KMS-11 (cell line): ENCODE results near the gene INTS6.

Experiments used
- H2AFZ ChIP-seq: fragments of 200-600 bp; sonication (generic); 2 replicates; pipeline ENCODE4 v1.6.1; 2016; ENCODE audit warnings: antibody characterized with exemption, mixed run types, low read depth
- H3K27ac ChIP-seq: fragments of 200-600 bp; sonication (generic); 2 replicates; pipeline ENCODE4 v1.6.1; 2016; ENCODE audit warnings: mild to moderate bottlenecking, mixed run types
- H3K27me3 ChIP-seq: fragments of 200-600 bp; sonication (generic); 2 replicates; pipeline ENCODE4 v1.6.1; 2017; ENCODE audit warnings: mild to moderate bottlenecking, low read depth, mixed run types, moderate library complexity; ENCODE audit not compliant: insufficient read depth
- H3K36me3 ChIP-seq: fragments of 200-600 bp; sonication (generic); 2 replicates; pipeline ENCODE4 v1.6.1; 2017; ENCODE audit warnings: mild to moderate bottlenecking, mixed run types; ENCODE audit not compliant: insufficient read depth
- H3K4me1 ChIP-seq: fragments of 200-600 bp; sonication (generic); 2 replicates; pipeline ENCODE4 v1.6.1; 2016; ENCODE audit warnings: mild to moderate bottlenecking, low read depth, mixed run types; ENCODE audit not compliant: poor library complexity, severe bottlenecking
- H3K4me2 ChIP-seq: fragments of 200-600 bp; sonication (generic); 2 replicates; pipeline ENCODE4 v1.7.0; 2016; ENCODE audit warnings: mild to moderate bottlenecking, mixed run types
- H3K4me3 ChIP-seq: fragments of 200-600 bp; sonication (generic); IDR thresholded peaks from 2 replicates; pipeline ENCODE4 v1.6.1; 2017; ENCODE audit warnings: low read depth, low read length, mixed read lengths; ENCODE audit not compliant: insufficient read depth
- H3K79me2 ChIP-seq: fragments of 200-600 bp; sonication (generic); 2 replicates; pipeline ENCODE4 v1.6.1; 2016; ENCODE audit warnings: low read depth, mixed run types; ENCODE audit not compliant: insufficient read depth
- H3K9ac ChIP-seq: fragments of 200-600 bp; sonication (generic); 2 replicates; pipeline ENCODE4 v1.6.1; 2016; ENCODE audit warnings: mild to moderate bottlenecking, mixed run types
- H4K20me1 ChIP-seq: fragments of 200-600 bp; sonication (generic); 2 replicates; pipeline ENCODE4 v1.6.1; 2016; ENCODE audit warnings: mild to moderate bottlenecking, mixed run types; ENCODE audit not compliant: insufficient read depth
- CTCF ChIP-seq: fragments of 200-600 bp; sonication (generic); conservative IDR thresholded peaks from 2 replicates; pipeline ENCODE4 v1.6.1; 2017; ENCODE audit warnings: low read depth, mild to moderate bottlenecking, antibody characterized with exemption, low read length, moderate library complexity, mixed read lengths

Gene INTS6

GRCh38 chr13:51336746-51337145 lies 116.1 kb downstream of the INTS6 start:
- no peaks in the 10 kb centered on the region for H3K36me3 ChIP-seq
- TF ChIP-seq CTCF: no peak
- no peaks in the 10 kb centered on the region for H3K27me3 ChIP-seq
- H3K4me1 ChIP-seq: peaks cover 19% of the 10 kb centered on the region
- H3K4me2 ChIP-seq: no peak overlapping the region
- no peak overlapping the region for H2AFZ ChIP-seq
- H3K9ac ChIP-seq: no peak overlapping the region
- no peaks in the 10 kb centered on the region for H4K20me1 ChIP-seq
- no peak overlapping the region for H3K4me3 ChIP-seq
- H3K79me2 ChIP-seq: no peaks in the 10 kb centered on the region
- H3K27ac ChIP-seq: no peak overlapping the region

- Histone ChIP-seq H3K9ac (no peak overlapping the region), H3K4me3 (no peak overlapping the region), H3K4me2 (no peak overlapping the region), H4K20me1 (no peaks in the 10 kb centered on the region), H3K36me3 (no peaks in the 10 kb centered on the region), H3K27ac (no peak overlapping the region), H3K4me1 (peaks cover 36% of the 10 kb centered on the region), H2AFZ (no peak overlapping the region), H3K79me2 (no peaks in the 10 kb centered on the region), H3K27me3 (no peaks in the 10 kb centered on the region)
- TF ChIP-seq CTCF: no peak
Observed at GRCh38 chr13:51333826-51334225, 119.0 kb downstream of the INTS6 start.

GRCh38 chr13:51333421-51333820 lies 119.4 kb downstream of the INTS6 start:
- Histone ChIP-seq H3K4me3 (no peak overlapping the region), H3K27me3 (no peaks in the 10 kb centered on the region), H3K4me1 (peaks cover 36% of the 10 kb centered on the region), H3K36me3 (no peaks in the 10 kb centered on the region), H3K9ac (no peak overlapping the region), H4K20me1 (no peaks in the 10 kb centered on the region), H3K27ac (no peak overlapping the region), H2AFZ (no peak overlapping the region), H3K4me2 (no peak overlapping the region), H3K79me2 (no peaks in the 10 kb centered on the region)
- no peak for TF ChIP-seq CTCF

GRCh38 chr13:51332566-51333361 lies 120.1 kb downstream of the INTS6 start:
- Histone ChIP-seq H3K79me2 (no peaks in the 10 kb centered on the region), H3K27me3 (no peaks in the 10 kb centered on the region), H4K20me1 (no peaks in the 10 kb centered on the region), H3K36me3 (no peaks in the 10 kb centered on the region), H3K4me3 (no peak overlapping the region), H3K27ac (no peak overlapping the region), H3K4me2 (no peak overlapping the region), H3K9ac (no peak overlapping the region), H2AFZ (no peak overlapping the region), H3K4me1 (peaks cover 36% of the 10 kb centered on the region)
- no peak for TF ChIP-seq CTCF
